ENCODE data around the gene USP3.

- TF ChIP-seq TAF1 (IDR thresholded peaks at IDR 0.05; ENCODE audit: low read depth, low read length) (no peak), POLR2A (IDR thresholded peaks at IDR 0.05; ENCODE audit: low read depth, low read length) (no peak), POLR2AphosphoS5 (IDR thresholded peaks at IDR 0.05; ENCODE audit: low read depth, low read length) (no peak)
Observed at GRCh38 chr15:63540449-63540848, 36.1 kb downstream of the USP3 start.

Data from GM12891 (cell line).